GM21619 (cell line): ENCODE data around the gene CACNB2.

Experiments
- ATAC-seq: cut with Tn5 transposase; IDR thresholded peaks from one replicate; pipeline ENCODE4 v1.9.1; 2021; ENCODE audit not compliant: unreplicated experiment

Gene CACNB2

GRCh38 chr10:18140149-18140956 is at the start of gene CACNB2:
Gene CACNB2 (plus strand): TSS chr10:18140424.
- no peak for ATAC-seq

GRCh38 chr10:18094332-18094731 is 45.9 kb upstream of the CACNB2 start:
- ATAC-seq = no peak

DNA sequence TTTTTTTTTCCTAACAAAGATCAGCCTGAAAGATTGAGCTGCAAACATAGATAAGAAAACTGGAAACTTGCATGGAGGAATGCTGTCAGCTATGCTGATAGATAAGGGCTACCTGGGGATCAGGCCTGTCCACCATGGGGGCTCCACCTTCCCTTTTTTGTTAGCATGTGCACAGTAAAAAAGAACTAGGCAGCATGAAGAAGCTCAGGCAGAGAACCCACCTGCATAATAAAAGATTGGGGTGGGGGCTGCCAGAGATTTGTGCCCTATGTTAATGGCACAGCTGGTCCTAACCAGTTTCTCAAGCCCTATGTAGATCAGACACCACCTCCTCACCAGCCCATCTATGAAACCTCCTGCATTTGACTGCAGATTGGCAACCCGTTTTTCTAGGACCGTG is 45.4 kb upstream of the CACNB2 start:
- no peak for ATAC-seq

- no peak for ATAC-seq
Observed at GRCh38 chr10:18097524-18097923, 42.7 kb upstream of the CACNB2 start.

- ATAC-seq = no peak
Observed at GRCh38 chr10:18098201-18098600, 42.0 kb upstream of the CACNB2 start.

- ATAC-seq = no peak
Observed at GRCh38 chr10:18099415-18099814, 40.8 kb upstream of the CACNB2 start.

DNA sequence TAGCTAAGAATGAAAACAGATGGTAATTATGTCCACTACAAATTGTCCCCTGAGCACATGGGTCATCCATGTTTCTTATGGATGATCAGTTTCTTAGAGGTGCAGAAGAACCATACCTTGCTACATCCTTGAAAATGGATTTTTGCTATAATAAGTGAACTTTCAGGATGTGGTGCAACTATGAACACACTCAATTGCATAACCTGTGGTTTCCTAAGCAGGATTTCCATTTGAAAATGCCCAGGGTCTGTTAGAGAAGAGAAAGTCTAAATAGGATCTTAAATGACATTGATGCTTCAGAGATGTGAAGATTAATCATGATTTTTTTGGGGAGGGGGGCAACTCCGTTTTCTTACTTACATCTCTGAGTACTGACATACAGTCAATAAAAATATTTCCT is 39.6 kb upstream of the CACNB2 start:
- no peak for ATAC-seq

DNA sequence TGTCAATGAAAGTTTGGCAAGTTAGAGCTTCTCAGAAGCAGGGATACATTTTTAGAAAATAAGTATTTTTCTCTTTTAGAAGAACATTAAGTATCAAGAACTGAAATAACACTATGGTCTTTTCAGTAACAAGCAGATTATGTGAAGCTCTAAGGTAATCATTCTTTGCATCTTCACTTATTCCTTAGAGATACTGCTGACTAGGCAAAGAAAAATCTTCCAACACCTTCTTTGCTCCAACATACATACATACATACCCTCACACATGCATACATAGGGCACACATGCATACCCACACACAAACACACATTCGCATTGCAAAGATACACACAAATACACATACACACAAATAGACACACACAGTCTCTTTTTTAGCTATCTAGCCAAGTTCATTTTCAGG is 37.8 kb upstream of the CACNB2 start:
- ATAC-seq = no peak

DNA sequence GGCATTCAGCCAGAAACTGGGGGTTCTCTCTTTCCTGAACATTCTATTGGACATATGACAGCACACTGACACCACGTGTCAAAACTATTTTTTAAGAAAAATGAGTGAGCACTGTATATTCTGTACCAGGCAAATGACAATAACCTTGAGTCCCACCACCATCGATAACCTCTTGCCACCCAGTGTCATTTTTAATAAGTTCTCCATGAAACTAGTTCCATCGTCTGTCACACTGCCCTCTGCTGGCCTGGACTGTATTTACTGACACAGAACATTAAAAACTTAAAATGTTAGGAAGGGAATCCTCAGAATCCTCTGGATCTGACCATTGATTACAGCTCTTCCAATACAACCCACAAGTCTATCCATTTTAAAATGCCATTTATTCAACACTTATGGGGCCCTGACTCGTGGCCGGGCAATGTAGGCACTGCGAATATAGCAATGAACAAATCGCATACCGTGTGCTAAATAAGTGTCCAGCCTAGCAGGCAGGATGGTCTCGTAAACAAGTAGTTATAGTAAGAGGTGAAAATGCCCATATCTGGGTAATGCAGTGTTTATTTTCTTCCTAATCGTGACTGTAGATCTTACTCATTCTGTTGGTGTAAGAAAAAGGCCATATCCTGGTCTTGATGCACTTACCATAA is 35.9 kb upstream of the CACNB2 start:
- no peak for ATAC-seq

- ATAC-seq = no peak
Observed at GRCh38 chr10:18109341-18109870, 30.8 kb upstream of the CACNB2 start.

DNA sequence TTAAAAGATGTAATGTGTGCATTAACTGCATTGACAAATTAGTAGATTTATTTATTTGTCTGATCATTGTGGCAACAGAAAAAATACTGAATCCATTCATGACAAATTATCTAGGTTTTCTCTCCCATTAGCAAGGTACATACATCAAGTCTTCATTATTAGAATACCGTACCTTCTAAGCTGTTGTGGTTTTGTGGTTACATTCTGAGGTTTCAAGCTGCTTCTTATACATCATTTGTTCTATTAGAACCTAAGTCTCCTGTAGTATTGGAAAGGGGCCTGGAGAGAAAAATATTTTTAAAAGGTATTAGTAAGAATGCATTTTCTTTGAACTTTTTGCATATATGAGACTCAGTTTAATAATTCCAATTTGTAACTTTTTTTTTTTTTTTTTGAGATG is 26.3 kb upstream of the CACNB2 start:
- no peak for ATAC-seq

DNA sequence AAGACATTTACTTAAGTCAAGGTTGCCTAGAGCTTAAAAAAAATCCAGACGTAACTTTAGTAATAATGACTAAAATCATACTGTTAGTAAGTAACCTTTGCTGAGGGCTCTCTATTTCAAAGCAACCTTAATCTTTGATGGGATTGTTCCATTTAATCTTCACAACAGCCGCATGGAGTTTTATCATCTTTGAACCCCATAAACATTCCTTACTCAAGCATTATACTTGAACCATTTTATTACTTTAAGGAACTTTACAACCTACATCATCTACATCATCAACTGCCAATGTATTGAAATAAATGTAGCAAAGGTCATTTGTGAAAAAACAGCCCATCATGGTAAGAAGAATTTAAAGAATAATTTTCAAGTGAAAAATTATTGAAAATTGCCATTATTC is 22.9 kb upstream of the CACNB2 start:
- no peak for ATAC-seq

GRCh38 chr10:18122753-18123152 is 17.5 kb upstream of the CACNB2 start:
- ATAC-seq = no peak

GRCh38 chr10:18133046-18133445 is 7.2 kb upstream of the CACNB2 start:
- no peak for ATAC-seq

- ATAC-seq = no peak
Observed at GRCh38 chr10:18134509-18134908, 5.7 kb upstream of the CACNB2 start.

DNA sequence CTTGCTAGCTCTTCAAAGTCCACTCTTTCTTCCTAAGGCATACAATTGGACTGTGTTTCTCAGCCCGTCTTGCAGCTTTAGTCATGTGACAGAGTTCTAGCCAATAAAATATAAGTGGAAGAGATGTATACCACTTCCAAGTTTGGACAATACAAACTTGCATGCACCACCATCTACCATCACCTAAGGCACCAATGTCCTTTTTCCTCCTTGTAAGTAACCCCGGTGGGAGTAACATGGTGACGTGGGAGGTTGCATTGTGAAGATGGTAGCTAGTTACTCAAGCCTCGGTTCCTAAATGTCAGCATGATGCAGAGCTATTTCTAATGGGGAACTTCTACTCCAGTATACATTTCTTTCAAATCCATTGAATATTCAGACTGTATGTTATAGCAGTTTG is 5.3 kb upstream of the CACNB2 start:
- ATAC-seq = no peak

DNA sequence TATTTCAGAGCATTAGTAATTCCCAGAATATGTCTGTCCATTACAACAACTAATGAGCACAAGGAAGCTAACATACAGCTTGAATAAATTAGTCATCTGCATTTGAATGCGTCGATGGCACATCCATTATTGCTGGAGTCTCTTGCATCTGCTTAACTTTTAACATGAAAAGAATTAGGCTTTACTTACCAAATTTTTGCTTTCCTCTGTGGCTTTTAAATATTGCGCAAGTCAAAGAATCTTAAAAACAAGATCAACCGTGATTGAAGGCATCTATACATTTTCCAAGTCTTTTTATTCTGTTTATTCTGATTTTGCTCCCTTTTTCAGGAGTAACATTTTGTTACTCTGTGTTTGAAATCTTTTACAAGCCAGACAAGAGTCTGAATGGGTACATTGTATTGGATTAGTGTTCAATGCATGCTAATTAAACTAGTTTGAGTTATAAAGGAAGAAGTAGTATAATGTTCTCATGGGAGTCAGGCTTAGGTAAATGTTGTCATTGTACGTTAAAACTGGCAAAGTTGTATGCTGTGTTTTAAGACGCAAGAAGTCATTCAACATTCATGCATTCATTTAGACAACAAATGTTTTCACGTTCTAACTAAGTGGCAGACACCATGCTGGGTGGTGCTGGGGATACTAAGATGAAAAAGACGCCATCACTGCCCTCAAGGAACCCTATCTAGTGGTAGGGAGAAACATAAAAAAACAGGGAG is 4.0 kb upstream of the CACNB2 start:
- no peak for ATAC-seq

- ATAC-seq = no peak
Observed at GRCh38 chr10:18137111-18137510, 3.1 kb upstream of the CACNB2 start.

DNA sequence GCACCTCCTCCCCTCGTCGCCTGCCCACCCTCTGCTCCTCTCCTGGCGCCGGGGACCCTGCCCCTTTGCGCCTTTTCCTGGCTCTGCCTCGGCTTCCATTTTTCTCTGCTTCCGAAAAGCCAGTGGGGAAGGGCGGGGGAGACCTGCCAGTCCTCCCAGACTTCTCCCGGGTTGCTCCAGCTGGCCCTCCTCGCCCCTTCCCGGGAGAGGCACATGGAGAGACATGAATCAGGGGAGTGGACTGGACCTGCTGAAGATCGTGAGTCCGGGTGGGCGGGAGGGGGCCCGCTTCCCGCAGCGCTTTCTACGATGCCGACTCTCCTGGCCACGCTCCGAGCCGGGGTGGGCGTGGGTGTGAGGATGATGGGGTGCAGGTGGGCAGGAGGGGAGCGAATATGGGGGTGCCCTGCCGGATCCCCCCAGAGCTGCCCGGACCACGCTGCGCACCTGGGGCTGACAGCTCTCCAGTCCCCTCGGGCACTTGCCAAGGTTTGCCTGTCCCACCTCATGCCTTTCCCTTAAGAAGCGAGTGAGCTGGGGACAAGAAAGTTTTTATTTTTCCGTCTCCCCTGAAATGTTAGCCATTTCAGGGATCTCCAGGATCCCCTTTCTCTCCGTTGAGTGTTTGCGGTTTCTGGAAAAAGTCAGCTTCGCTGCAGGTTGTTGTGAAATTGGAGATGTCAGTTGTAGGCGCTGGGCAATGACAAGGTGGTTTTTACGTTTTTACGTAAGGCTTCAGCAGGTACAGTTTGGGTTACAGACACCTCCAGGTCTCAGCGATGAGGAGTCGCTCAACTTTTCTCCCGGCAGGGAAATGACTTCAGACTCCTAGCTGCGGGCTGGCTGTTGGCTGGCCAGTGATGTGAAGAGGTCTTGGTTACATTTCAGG is 977 bp downstream of the CACNB2 start:
- ATAC-seq = no peak

GRCh38 chr10:18142151-18142550 is 1.9 kb downstream of the CACNB2 start:
- ATAC-seq = no peak

DNA sequence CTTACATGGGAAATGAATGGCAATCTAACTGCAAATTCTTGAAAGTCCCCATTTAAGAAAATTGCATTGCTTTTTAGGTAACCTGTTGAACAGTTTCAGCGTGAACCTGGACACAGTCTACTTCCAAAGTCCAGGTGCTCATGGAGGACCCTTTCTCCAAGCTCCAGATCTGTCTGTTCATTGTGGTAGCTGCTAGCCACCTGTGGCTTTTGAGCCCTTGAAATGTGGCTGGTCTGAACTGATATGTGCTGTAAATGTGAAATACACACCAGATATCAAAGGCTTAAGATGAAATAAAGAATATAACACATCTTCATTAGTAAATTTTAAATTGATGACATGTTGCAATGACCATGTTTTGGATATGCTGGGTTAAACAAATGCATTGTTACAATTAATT is 4.2 kb downstream of the CACNB2 start:
- no peak for ATAC-seq
